Lower leg skin (tissue), 4 donors: ENCODE data around the gene C10orf53. TPM values are rescaled to one million over a fixed set of nuclear protein-coding genes. Genes with fewer than 3 reads are reported as not detected.
A peak's percentile ranks its signal among the peaks of the same experiment; 100 is the strongest.

Experiments
- DNase-seq, 2 donors: peaks; one replicate each; pipeline ENCODE4 v3.0.0-alpha.2; 2019; ENCODE audit warnings: low spot score in 2 of 2
- H3K4me3 ChIP-seq: fragments of 200-600 bp; sonication (generic); 2 replicates; pipeline ENCODE4 v1.5.1; 2017; ENCODE audit warnings: mild to moderate bottlenecking, low read depth; ENCODE audit not compliant: poor library complexity, severe bottlenecking
- POLR2A ChIP-seq, 2 donors: fragments of 450-650 bp; IDR thresholded peaks; one replicate each; pipeline ENCODE4 v1.6.1; 2016 to 2017; ENCODE audit warnings: antibody characterized with exemption in 2 of 2, mild to moderate bottlenecking in 1 of 2, moderate library complexity in 1 of 2
- WGBS, 2 donors: methylation state at CpG; one replicate each; pipeline ENCODE4 v1.1.5; 2018; 5-methylcytosine and 5-hydroxymethylcytosine counted together
- intact Hi-C: fragments of 100-400 bp; cut with DNase I; formaldehyde crosslinking; loops from one replicate; pipeline ENCODE4 v1.15.0; 2023; ENCODE audit warnings: low total_unique reads
- total RNA-seq, 4 donors: library from RNA; depleted of rRNA; stranded (reverse); fragments of >200 nt; gene quantifications; one replicate each; pipeline ENCODE4 v1.1.0, GENCODE V29; 2016
- TF ChIP-seq, protein P1 (sequence below), 3 donors: fragments of 450-650 bp; IDR thresholded peaks; one replicate each; pipeline ENCODE4 v1.5.1; 2016; ENCODE audit warnings: antibody characterized with exemption in 3 of 3, mild to moderate bottlenecking in 3 of 3, moderate library complexity in 2 of 3

The C10orf53 gene
- total RNA-seq, 4 donors from 2014 or later: not detected

DNA sequence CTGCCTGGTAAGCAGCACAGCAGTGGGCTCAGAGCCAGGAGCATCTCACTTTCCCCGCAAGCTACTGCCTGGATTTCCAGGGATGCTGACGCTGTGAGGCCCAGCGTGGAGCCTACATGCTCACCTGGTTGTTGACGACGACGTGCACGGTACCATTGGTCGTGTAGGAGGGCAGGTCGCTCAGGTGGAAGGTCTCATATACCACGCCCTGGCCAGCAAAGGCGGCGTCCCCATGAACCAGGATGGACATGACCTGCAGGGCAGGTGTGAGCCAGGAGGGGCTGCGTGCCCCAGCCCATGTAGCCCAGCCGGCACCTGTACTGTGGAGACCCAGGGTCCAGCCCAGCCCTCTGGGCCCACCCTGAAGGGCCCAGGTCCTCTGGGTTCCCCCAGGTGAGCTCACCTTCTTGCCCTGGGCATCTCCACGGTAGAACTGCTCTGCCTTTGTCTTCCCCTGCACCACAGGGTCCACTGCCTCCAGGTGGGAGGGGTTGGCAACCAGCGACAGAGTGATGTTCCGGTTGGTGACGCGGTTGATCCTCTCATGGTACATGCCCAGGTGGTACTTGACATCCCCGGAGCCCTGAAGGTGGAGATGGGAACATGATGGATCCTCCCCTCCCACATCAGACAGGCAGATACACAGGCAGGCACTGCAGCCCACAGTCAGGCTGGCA lies 67.3 kb downstream of the C10orf53 start:
- DNase-seq: peak in 1 of 2 donors; percentile 80
- intact Hi-C loops: no loop called here
- no peak for TF ChIP-seq POLR2A (IDR thresholded peaks at IDR 0.05)
- TF ChIP-seq, protein P1, sequence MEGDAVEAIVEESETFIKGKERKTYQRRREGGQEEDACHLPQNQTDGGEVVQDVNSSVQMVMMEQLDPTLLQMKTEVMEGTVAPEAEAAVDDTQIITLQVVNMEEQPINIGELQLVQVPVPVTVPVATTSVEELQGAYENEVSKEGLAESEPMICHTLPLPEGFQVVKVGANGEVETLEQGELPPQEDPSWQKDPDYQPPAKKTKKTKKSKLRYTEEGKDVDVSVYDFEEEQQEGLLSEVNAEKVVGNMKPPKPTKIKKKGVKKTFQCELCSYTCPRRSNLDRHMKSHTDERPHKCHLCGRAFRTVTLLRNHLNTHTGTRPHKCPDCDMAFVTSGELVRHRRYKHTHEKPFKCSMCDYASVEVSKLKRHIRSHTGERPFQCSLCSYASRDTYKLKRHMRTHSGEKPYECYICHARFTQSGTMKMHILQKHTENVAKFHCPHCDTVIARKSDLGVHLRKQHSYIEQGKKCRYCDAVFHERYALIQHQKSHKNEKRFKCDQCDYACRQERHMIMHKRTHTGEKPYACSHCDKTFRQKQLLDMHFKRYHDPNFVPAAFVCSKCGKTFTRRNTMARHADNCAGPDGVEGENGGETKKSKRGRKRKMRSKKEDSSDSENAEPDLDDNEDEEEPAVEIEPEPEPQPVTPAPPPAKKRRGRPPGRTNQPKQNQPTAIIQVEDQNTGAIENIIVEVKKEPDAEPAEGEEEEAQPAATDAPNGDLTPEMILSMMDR (IDR thresholded peaks at IDR 0.05): no peak
- H3K4me3 ChIP-seq: no peak overlapping the region
- WGBS, 2 donors: 85 to 87% methylated on average over 7 to 18 of the region's 20 CpGs

Other genes starting within 250 kb of the C10orf53 start
- 10 to 100 TPM; 22.7 to 29.7 (median 23.6) TPM for gene ERCC6, start 140.5 kb upstream of the C10orf53 start, total RNA-seq
- not detected for gene SLC18A3, start 69.3 kb upstream of the C10orf53 start, total RNA-seq
- gene CHAT, start 65.6 kb upstream of the C10orf53 start, total RNA-seq: not detected
- under 1 TPM in 2 of 4 donors, not detected in 2; 0.10 to 0.16 TPM for gene OGDHL, start 82.7 kb downstream of the C10orf53 start, total RNA-seq